ENCODE results near the gene SYCP2L. TPM values are rescaled to one million over a fixed set of nuclear protein-coding genes. Genes with fewer than 3 reads are reported as not detected.

The SYCP2L gene
- total and polyA plus RNA-seq, 9 of the 15 experiments (the other 6 are each of a cell fraction or from before 2014, with no cell fraction given): 12.4 to 46.9 (median 22.0) TPM

DNA sequence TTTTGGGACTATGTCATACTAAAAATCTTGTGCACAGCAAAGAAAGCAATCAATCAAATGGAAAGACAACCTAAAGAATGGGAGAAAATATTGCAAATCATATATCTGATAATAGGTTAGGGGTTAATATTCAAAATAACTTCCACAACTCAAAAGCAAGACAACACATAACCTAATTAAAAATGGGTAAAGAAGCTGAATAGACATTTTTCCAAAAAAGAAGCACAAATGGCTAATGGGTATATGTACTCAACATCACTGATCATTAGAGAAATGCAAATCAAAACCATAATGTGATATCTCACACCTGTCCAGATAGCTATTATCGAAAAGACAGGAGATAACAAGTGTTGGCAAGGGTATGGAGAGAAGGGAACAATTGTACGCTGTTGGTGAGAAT is 53.0 kb downstream of the SYCP2L start (continued):
- TF ChIP-seq, protein P1, sequence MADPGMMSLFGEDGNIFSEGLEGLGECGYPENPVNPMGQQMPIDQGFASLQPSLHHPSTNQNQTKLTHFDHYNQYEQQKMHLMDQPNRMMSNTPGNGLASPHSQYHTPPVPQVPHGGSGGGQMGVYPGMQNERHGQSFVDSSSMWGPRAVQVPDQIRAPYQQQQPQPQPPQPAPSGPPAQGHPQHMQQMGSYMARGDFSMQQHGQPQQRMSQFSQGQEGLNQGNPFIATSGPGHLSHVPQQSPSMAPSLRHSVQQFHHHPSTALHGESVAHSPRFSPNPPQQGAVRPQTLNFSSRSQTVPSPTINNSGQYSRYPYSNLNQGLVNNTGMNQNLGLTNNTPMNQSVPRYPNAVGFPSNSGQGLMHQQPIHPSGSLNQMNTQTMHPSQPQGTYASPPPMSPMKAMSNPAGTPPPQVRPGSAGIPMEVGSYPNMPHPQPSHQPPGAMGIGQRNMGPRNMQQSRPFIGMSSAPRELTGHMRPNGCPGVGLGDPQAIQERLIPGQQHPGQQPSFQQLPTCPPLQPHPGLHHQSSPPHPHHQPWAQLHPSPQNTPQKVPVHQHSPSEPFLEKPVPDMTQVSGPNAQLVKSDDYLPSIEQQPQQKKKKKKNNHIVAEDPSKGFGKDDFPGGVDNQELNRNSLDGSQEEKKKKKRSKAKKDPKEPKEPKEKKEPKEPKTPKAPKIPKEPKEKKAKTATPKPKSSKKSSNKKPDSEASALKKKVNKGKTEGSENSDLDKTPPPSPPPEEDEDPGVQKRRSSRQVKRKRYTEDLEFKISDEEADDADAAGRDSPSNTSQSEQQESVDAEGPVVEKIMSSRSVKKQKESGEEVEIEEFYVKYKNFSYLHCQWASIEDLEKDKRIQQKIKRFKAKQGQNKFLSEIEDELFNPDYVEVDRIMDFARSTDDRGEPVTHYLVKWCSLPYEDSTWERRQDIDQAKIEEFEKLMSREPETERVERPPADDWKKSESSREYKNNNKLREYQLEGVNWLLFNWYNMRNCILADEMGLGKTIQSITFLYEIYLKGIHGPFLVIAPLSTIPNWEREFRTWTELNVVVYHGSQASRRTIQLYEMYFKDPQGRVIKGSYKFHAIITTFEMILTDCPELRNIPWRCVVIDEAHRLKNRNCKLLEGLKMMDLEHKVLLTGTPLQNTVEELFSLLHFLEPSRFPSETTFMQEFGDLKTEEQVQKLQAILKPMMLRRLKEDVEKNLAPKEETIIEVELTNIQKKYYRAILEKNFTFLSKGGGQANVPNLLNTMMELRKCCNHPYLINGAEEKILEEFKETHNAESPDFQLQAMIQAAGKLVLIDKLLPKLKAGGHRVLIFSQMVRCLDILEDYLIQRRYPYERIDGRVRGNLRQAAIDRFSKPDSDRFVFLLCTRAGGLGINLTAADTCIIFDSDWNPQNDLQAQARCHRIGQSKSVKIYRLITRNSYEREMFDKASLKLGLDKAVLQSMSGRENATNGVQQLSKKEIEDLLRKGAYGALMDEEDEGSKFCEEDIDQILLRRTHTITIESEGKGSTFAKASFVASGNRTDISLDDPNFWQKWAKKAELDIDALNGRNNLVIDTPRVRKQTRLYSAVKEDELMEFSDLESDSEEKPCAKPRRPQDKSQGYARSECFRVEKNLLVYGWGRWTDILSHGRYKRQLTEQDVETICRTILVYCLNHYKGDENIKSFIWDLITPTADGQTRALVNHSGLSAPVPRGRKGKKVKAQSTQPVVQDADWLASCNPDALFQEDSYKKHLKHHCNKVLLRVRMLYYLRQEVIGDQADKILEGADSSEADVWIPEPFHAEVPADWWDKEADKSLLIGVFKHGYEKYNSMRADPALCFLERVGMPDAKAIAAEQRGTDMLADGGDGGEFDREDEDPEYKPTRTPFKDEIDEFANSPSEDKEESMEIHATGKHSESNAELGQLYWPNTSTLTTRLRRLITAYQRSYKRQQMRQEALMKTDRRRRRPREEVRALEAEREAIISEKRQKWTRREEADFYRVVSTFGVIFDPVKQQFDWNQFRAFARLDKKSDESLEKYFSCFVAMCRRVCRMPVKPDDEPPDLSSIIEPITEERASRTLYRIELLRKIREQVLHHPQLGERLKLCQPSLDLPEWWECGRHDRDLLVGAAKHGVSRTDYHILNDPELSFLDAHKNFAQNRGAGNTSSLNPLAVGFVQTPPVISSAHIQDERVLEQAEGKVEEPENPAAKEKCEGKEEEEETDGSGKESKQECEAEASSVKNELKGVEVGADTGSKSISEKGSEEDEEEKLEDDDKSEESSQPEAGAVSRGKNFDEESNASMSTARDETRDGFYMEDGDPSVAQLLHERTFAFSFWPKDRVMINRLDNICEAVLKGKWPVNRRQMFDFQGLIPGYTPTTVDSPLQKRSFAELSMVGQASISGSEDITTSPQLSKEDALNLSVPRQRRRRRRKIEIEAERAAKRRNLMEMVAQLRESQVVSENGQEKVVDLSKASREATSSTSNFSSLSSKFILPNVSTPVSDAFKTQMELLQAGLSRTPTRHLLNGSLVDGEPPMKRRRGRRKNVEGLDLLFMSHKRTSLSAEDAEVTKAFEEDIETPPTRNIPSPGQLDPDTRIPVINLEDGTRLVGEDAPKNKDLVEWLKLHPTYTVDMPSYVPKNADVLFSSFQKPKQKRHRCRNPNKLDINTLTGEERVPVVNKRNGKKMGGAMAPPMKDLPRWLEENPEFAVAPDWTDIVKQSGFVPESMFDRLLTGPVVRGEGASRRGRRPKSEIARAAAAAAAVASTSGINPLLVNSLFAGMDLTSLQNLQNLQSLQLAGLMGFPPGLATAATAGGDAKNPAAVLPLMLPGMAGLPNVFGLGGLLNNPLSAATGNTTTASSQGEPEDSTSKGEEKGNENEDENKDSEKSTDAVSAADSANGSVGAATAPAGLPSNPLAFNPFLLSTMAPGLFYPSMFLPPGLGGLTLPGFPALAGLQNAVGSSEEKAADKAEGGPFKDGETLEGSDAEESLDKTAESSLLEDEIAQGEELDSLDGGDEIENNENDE (IDR thresholded peaks at IDR 0.05; ENCODE audit: low read depth, low read length): no peak
- no peak for TF ChIP-seq KLF13 (tag; IDR thresholded peaks at IDR 0.05; ENCODE audit: borderline replicate concordance, low read depth)
- TF ChIP-seq ZNF316 (IDR thresholded peaks at IDR 0.05): peak; percentile 83
- TF ChIP-seq, protein P2, sequence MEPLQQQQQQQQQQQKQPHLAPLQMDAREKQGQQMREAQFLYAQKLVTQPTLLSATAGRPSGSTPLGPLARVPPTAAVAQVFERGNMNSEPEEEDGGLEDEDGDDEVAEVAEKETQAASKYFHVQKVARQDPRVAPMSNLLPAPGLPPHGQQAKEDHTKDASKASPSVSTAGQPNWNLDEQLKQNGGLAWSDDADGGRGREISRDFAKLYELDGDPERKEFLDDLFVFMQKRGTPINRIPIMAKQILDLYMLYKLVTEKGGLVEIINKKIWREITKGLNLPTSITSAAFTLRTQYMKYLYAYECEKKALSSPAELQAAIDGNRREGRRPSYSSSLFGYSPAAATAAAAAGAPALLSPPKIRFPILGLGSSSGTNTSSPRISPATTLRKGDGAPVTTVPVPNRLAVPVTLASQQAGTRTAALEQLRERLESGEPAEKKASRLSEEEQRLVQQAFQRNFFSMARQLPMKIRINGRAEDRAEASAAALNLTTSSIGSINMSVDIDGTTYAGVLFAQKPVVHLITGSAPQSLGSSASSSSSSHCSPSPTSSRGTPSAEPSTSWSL (CRISPR knock-in tag; IDR thresholded peaks at IDR 0.05; ENCODE audit: borderline replicate concordance): no peak
